Thoracic aorta (tissue), 2 donors: ENCODE results near the gene BLOC1S1. TPM values are rescaled to one million over a fixed set of nuclear protein-coding genes. Genes with fewer than 3 reads are reported as not detected.

Source experiments
- ATAC-seq: fragments of 150-250 bp; one replicate; pipeline ENCODE4 v1.8.0; 2017; ENCODE audit warnings: low read depth; ENCODE audit not compliant: insufficient number of reproducible peaks, low FRiP score
- DNase-seq: peaks from one replicate; pipeline ENCODE4 v3.0.0-alpha.2; 2020; ENCODE audit warnings: low spot score
- H3K27ac ChIP-seq, 2 donors: fragments of 200-600 bp; sonication (generic); 1 replicate in 1 of 2; 2 replicates in 1 of 2; pipeline ENCODE4 v1.5.1; 2016; ENCODE audit warnings: mild to moderate bottlenecking in 2 of 2, moderate library complexity in 2 of 2
- H3K27me3 ChIP-seq: fragments of 200-600 bp; sonication (generic); replicated peaks from 2 replicates; pipeline ENCODE4 v1.6.0; 2016; ENCODE audit warnings: mild to moderate bottlenecking; ENCODE audit not compliant: insufficient read depth
- H3K36me3 ChIP-seq: fragments of 200-600 bp; sonication (generic); one replicate; pipeline ENCODE4 v1.5.1; 2016
- H3K4me1 ChIP-seq, 2 donors: fragments of 200-600 bp; sonication (generic); 1 replicate in 1 of 2; 2 replicates in 1 of 2; pipeline versions ENCODE4 v1.5.1 to v1.6.0; 2016; ENCODE audit warnings: low read depth in 2 of 2, mild to moderate bottlenecking in 1 of 2; ENCODE audit not compliant: control insufficient read depth in 1 of 2
- H3K4me3 ChIP-seq: fragments of 200-600 bp; sonication (generic); 2 replicates; pipeline ENCODE4 v1.5.1; 2016; ENCODE audit warnings: mild to moderate bottlenecking
- H3K9me3 ChIP-seq: fragments of 200-600 bp; sonication (generic); 2 replicates; pipeline ENCODE4 v1.5.1; 2016
- total RNA-seq, 2 donors: library from RNA; depleted of rRNA; stranded (reverse); fragments of >200 nt; gene quantifications; one replicate each; pipeline versions ENCODE4 v1.1.0 to v1.2.3, GENCODE V29; 2016
- TF ChIP-seq, protein P1 (sequence below): fragments of 200-600 bp; sonication (generic); IDR thresholded peaks from one replicate; pipeline ENCODE4 v1.5.1; 2019; ENCODE audit warnings: antibody characterized with exemption

The BLOC1S1 gene
- total RNA-seq: 100 to 1,000 TPM; 113 to 117 TPM

DNA sequence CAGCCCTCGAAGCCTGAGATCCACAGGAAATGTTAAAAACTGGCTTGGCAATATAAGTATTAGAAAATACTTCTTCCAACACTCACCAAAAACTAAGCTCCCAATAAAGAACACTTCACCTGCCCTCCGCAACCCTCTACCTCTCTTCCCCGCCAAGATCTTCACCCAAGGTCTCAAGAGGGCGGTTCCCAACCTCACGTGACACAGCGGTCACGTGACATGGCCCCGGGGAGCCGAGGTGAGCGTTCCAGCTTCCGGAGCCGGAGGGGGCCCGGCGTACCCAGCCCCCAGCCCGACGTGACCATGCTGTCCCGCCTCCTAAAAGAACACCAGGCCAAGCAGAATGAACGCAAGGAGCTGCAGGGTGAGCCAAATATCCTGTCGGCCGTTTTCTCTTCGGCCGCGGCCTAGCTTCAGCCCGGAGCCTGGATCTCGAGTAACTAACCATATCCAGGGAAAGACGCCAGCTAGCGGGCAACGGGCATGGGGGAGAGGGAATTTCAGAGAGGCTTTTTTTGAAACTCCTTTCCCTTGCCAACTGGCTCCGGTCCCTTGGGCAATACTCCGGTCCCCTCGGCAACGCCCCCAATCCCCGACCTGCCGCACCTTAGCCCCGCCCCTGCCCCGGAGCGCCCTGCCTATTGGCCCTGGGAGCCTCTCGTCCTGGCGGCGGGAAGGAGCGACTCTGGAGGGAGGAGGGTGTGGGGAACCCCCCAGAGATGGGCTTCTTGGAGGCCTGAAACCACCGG lies at the start of gene BLOC1S1:
TSS of gene BLOC1S1 (plus strand) at position 214 of the 749 bp plus-strand sequence. CDS start at position 220, 6 bp downstream.
- DNase-seq: peak; percentile 75
- TF ChIP-seq, protein P1, sequence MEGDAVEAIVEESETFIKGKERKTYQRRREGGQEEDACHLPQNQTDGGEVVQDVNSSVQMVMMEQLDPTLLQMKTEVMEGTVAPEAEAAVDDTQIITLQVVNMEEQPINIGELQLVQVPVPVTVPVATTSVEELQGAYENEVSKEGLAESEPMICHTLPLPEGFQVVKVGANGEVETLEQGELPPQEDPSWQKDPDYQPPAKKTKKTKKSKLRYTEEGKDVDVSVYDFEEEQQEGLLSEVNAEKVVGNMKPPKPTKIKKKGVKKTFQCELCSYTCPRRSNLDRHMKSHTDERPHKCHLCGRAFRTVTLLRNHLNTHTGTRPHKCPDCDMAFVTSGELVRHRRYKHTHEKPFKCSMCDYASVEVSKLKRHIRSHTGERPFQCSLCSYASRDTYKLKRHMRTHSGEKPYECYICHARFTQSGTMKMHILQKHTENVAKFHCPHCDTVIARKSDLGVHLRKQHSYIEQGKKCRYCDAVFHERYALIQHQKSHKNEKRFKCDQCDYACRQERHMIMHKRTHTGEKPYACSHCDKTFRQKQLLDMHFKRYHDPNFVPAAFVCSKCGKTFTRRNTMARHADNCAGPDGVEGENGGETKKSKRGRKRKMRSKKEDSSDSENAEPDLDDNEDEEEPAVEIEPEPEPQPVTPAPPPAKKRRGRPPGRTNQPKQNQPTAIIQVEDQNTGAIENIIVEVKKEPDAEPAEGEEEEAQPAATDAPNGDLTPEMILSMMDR: no peak
- ATAC-seq: peak; percentile 48
- peak within 1 kb of the TSS; percentile 78 for H3K4me3 ChIP-seq
- peak within 1 kb of the TSS; percentile 92 to 95 for H3K27ac ChIP-seq
- no peaks in the 10 kb centered on the region for H3K27me3 ChIP-seq
- H3K36me3 ChIP-seq: no peaks in the 10 kb centered on the region
- H3K9me3 ChIP-seq: no peaks in the 10 kb centered on the region
- peaks cover 67 to 85% of the 10 kb centered on the region in 2 donors for H3K4me1 ChIP-seq

DNA sequence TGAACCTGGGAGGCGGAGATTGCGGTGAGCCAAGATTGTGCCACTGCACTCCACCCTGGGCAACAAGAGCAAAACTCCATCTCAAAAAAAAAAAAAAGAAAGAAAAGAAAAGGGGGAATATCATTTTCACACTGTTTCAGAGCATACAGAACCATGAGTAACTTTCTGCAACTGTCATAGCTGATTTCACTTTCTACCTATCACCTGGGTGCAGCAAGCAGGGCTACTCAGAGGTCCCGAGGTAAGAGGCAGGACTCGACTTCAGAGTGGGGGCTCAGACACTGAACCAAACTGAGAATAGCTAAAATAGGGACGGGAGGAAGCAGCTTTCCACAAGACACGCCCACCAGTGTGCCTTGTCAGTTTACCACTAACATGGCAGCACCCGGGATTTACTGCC lies 49.3 kb upstream of the BLOC1S1 start:
- H3K4me3 ChIP-seq: no peak overlapping the region
- ATAC-seq: no peak

DNA sequence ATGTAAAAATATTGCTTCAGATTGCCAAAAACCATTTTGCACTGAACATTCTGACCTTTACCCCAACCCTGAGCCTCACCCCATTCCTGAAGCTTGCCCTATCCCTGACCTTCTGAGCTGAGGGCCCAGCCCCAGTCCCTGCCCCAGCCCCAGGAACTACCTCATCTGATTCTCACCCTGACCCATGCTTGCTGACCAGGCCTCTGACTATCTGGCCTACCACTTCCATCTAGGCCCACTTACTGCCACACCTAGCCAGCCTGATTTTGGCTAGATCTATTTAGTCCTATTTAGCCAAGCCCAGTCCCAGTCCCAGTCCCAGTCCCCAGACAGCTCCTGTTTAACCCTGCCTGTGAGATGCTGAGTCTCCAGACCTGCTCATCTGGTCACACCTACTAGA lies 45.6 kb upstream of the BLOC1S1 start:
- no peaks in the 10 kb centered on the region for H3K9me3 ChIP-seq
- H3K36me3 ChIP-seq: no peaks in the 10 kb centered on the region
- no peak overlapping the region for H3K4me3 ChIP-seq
- no peaks in the 10 kb centered on the region for H3K4me1 ChIP-seq
- TF ChIP-seq, protein P1: no peak
- H3K27me3 ChIP-seq: no peaks in the 10 kb centered on the region
- no peak for ATAC-seq
- DNase-seq: no peak
- no peak overlapping the region for H3K27ac ChIP-seq

More for the DNA sequence above, 49.3 kb upstream of the BLOC1S1 start:
- DNase-seq: no peak
- H3K9me3 ChIP-seq: no peaks in the 10 kb centered on the region
- no peaks in the 10 kb centered on the region for H3K36me3 ChIP-seq
- H3K27ac ChIP-seq: no peak overlapping the region
- no peaks in the 10 kb centered on the region for H3K27me3 ChIP-seq
- no peaks in the 10 kb centered on the region for H3K4me1 ChIP-seq
- TF ChIP-seq, protein P1: no peak

DNA sequence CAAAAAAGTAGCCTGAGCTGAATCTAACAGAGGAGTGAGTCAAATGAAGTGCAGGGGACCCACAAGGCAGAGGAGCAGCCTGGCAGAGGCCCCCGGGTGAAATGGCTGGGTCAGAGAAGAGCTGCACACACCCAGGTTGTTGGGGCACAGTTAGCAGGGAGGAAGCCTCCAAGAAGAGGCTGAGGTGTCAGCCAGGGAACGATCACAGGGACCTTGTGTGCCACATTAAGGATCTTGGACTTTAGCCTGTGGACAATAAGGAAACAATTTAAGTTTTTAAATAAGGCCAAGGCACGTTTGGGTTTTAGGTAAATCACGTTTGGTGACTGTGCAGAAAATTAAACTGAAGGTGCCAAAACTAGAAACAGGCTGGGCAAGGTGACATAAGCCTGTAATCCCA lies 44.1 kb upstream of the BLOC1S1 start:
- ATAC-seq: no peak

DNA sequence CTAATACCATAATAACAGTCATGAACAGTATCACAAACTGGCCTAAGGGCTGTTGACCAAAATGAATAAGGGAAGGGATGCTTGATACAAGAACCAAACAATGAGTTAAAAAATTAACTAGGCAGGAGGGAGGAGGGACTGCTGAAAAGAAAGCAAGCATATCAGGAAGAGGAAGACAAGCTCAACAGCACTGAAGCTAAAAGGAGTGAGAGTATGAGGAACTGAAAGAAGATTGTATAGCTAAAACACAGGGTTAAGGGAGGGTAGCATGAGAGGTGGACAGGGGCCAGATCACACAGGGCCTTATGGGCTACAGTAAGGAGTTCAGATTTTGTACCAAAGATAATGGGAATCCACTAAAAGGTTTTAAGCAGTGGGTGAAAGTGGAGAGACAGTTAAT lies 42.2 kb upstream of the BLOC1S1 start:
- no peak overlapping the region for H3K4me3 ChIP-seq

More for the DNA sequence above, 44.1 kb upstream of the BLOC1S1 start:
- H3K9me3 ChIP-seq: no peaks in the 10 kb centered on the region
- no peaks in the 10 kb centered on the region for H3K4me1 ChIP-seq
- TF ChIP-seq, protein P1: no peak
- H3K4me3 ChIP-seq: no peak overlapping the region
- no peak overlapping the region for H3K27ac ChIP-seq
- no peaks in the 10 kb centered on the region for H3K36me3 ChIP-seq
- H3K27me3 ChIP-seq: no peaks in the 10 kb centered on the region
- no peak for DNase-seq

More for the DNA sequence above, 42.2 kb upstream of the BLOC1S1 start:
- no peaks in the 10 kb centered on the region for H3K4me1 ChIP-seq
- H3K27ac ChIP-seq: no peak overlapping the region
- H3K27me3 ChIP-seq: no peaks in the 10 kb centered on the region
- DNase-seq (no peak), ATAC-seq (no peak)
- TF ChIP-seq, protein P1: no peak
- H3K9me3 ChIP-seq: no peaks in the 10 kb centered on the region
- no peaks in the 10 kb centered on the region for H3K36me3 ChIP-seq
